K562 (cell line): Measurements from ENCODE around the gene TMPRSS9. TPM values are rescaled to one million over a fixed set of nuclear protein-coding genes. Genes with fewer than 3 reads are reported as not detected.
"Not testable (repeated sequence)": the region's sequence is repeated elsewhere in the genome, so short reads cannot be mapped to it uniquely, and the experiment has no call there.

Experiments used
- ATAC-seq: fragments of 200-7000 bp; cut with Tn5 transposase; 3 replicates; pipeline ENCODE4 v1.9.1; 2020; ENCODE audit warnings: moderate library complexity
- BruUV-seq: library from RNA; stranded (reverse); fragments of 400-500 nt; replicated peaks from 2 replicates; lab custom pipeline; 2021; lab: Mats Ljungman, UMichigan
- CTCF ChIA-PET: fragments of 300-600 bp; formaldehyde crosslinking; extraction: SDS; loops from one replicate; lab custom pipeline; 2021; ENCODE audit warnings: low intra/inter-chr PET ratio; lab: Yijun Ruan, JAX
- POLR2A ChIA-PET: fragments of 300-600, 350-650 bp; sonication (Branson Sonifier 250); formaldehyde crosslinking; extraction: SDS; loops from one replicate; lab custom pipeline; 2021; ENCODE audit warnings: antibody characterized with exemption, inconsistent platforms; lab: Yijun Ruan, JAX
- DNase-seq, 4 experiments: peaks; one replicate each; pipeline versions ENCODE4 v3.0.0 to v3.0.0-alpha.2; 2011 to 2018; ENCODE audit warnings: low spot score in 3 of 4, mixed read lengths in 3 of 4; ENCODE audit errors: extremely low read depth in 1 of 4
- FAIRE-seq: peaks from 2 replicates; lab custom pipeline; 2011; peaks lifted over from hg19 to GRCh38; lab: Jason Lieb, UNC
- H2AFZ ChIP-seq: 2 replicates; pipeline ENCODE4 v1.6.0; 2011; ENCODE audit warnings: low read depth, low read length, control low read depth, inconsistent platforms
- H3K27ac ChIP-seq: fragments of 200-600 bp; 3 replicates; pipeline ENCODE4 v1.8.0; 2011; ENCODE audit warnings: low read depth, mild to moderate bottlenecking, control low read depth, inconsistent platforms, low read length, moderate library complexity, mixed read lengths; ENCODE audit errors: extremely low read depth
- H3K27me3 ChIP-seq, 2 experiments: fragments of 300-600 bp in 1 of 2; 2 replicates in 1 of 2; 3 replicates in 1 of 2; pipeline versions ENCODE4 v1.6.0 to v1.8.0; 2011; ENCODE audit warnings: inconsistent platforms in 2 of 2, low read length in 2 of 2, mild to moderate bottlenecking in 1 of 2, mixed read lengths in 1 of 2, moderate library complexity in 1 of 2; ENCODE audit not compliant: control insufficient read depth in 2 of 2, insufficient read depth in 2 of 2
- H3K36me3 ChIP-seq: fragments of 300-600 bp; 3 replicates; pipeline ENCODE4 v1.8.0; 2011; ENCODE audit warnings: mild to moderate bottlenecking, low read length, inconsistent platforms; ENCODE audit not compliant: control insufficient read depth, insufficient read depth
- H3K4me1 ChIP-seq, 2 experiments: fragments of 200-600 bp in 1 of 2; replicated peaks in 1 of 2; 2 replicates in 1 of 2; 3 replicates in 1 of 2; pipeline versions ENCODE4 v1.5.1 to v1.8.0; 2011; ENCODE audit warnings: inconsistent platforms in 2 of 2, low read length in 2 of 2, mild to moderate bottlenecking in 1 of 2, mixed read lengths in 1 of 2, moderate library complexity in 1 of 2; ENCODE audit not compliant: control insufficient read depth in 2 of 2, insufficient read depth in 2 of 2
- H3K4me2 ChIP-seq: 2 replicates; pipeline ENCODE4 v1.6.1; 2011; ENCODE audit warnings: low read length, control low read depth, inconsistent platforms, mixed read lengths; ENCODE audit not compliant: insufficient read depth
- H3K4me3 ChIP-seq: fragments of 200-600 bp; sonication (generic), shearing (Covaris generic); 2 replicates; pipeline ENCODE4 v1.5.1; 2016; ENCODE audit warnings: control low read depth, inconsistent platforms
- H3K79me2 ChIP-seq: fragments of 200-600 bp; 3 replicates; pipeline ENCODE4 v1.8.0; 2011; ENCODE audit warnings: low read length, inconsistent platforms; ENCODE audit not compliant: control insufficient read depth, insufficient read depth
- H3K9ac ChIP-seq, 2 experiments: 2 replicates each; pipeline versions ENCODE4 v1.6.0 to v1.6.1; 2011; ENCODE audit warnings: low read depth in 2 of 2, low read length in 2 of 2, control low read depth in 1 of 2, inconsistent platforms in 1 of 2, mild to moderate bottlenecking in 1 of 2, mixed read lengths in 1 of 2; ENCODE audit not compliant: insufficient read depth in 1 of 2
- H3K9me1 ChIP-seq: one replicate; pipeline ENCODE4 v1.6.0; 2011; ENCODE audit warnings: inconsistent platforms, mild to moderate bottlenecking, low read length, moderate library complexity; ENCODE audit not compliant: control insufficient read depth, insufficient read depth
- H3K9me3 ChIP-seq: replicated peaks from 2 replicates; pipeline ENCODE4 v1.5.1; 2011; ENCODE audit warnings: low read depth, low read length, inconsistent platforms; ENCODE audit not compliant: control insufficient read depth, insufficient read depth
- H4K20me1 ChIP-seq: replicated peaks from 2 replicates; pipeline ENCODE4 v1.6.1; 2011; ENCODE audit warnings: low read length, inconsistent platforms, mixed read lengths; ENCODE audit not compliant: control insufficient read depth, insufficient read depth
- ZNF311 ChIP-seq: fragments of 250-450 bp; sonication (Bioruptor Pico); IDR thresholded peaks from 2 replicates; pipeline ENCODE4 v1.4.0; 2020; ENCODE audit warnings: mild to moderate bottlenecking, moderate library complexity
- WGBS: fragments of 100-300 bp; shearing (Covaris generic); methylation state at CpG from one replicate; pipeline ENCODE4 v1.1.6; 2016; ENCODE audit warnings: low coverage, mixed read lengths; ENCODE audit not compliant: insufficient coverage; ENCODE audit errors: missing lambda C conversion rate; 5-methylcytosine and 5-hydroxymethylcytosine counted together
- in situ Hi-C: fragments of 300-500 bp; cut with MboI; formaldehyde crosslinking; loops from 4 replicates; pipeline ENCODE4 v1.15.0; 2018; ENCODE audit warnings: inconsistent platforms, mixed read lengths
- intact Hi-C: fragments of 100-400 bp; cut with micrococcal nuclease; formaldehyde crosslinking; loops from 2 replicates; pipeline ENCODE4 v1.14.2; 2022
- polyA plus RNA-seq, 8 experiments: library from polyadenylated mRNA; depleted of rRNA in 4 of 8; stranded (reverse) in 5 of 8; unstranded in 3 of 8; fragments of >200 nt; fragmentation: Nextera tagmentation in 2 of 8; fragmentation: Illumina TruSeq in 1 of 8; extraction: Ambion mirVana in 2 of 8; extraction: Trizol in 1 of 8; gene quantifications; 2 replicates each; pipeline versions ENCODE4 v1.2.1 to v1.2.3, GENCODE V29; 2011 to 2014; ENCODE audit warnings: inconsistent platforms in 1 of 8, missing spikeins in 1 of 8
- total RNA-seq, 7 experiments: library from RNA; depleted of rRNA in 6 of 7; stranded (reverse); fragments of >200 nt in 6 of 7; fragmentation: Illumina TruSeq in 2 of 7; extraction: Trizol in 2 of 7; gene quantifications; 2 replicates each; pipeline versions ENCODE4 v1.2.1 to v1.2.3, GENCODE V29; 2011 to 2021; ENCODE audit warnings: low replicate concordance in 1 of 7
- TF ChIP-seq, protein P1 (sequence below), 3 experiments: fragments of 200-800 bp in 1 of 3; fragments of 250-450 bp in 1 of 3; fragments of 450-650 bp in 1 of 3; sonication (Bioruptor Pico) in 1 of 3; sonication (Bioruptor generic) in 1 of 3; formaldehyde crosslinking in 1 of 3; IDR thresholded peaks; 2 replicates each; pipeline versions ENCODE4 v1.6.1 to v1.8.0; 2016 to 2022; ENCODE audit warnings: mild to moderate bottlenecking in 2 of 3, missing genetic modification characterization in 2 of 3, missing compliant biosample characterization in 1 of 3, moderate library complexity in 1 of 3

TMPRSS9 gene
- total and polyA plus RNA-seq, 9 of the 15 experiments (the other 6 are each of a cell fraction or from before 2014, with no cell fraction given) = 0.01 to 0.03 TPM; not detected in 7

- Histone ChIP-seq H3K9me3 (no peaks in the 10 kb centered on the region; the same call in none of the 2 replicates), H3K27ac (no peak overlapping the region), H3K9ac (no peak overlapping the region), H2AFZ (peak overlapping the region; percentile 47), H4K20me1 (no peaks in the 10 kb centered on the region), H3K4me2 (no peak overlapping the region), H3K4me1 (peaks cover 0 to 20% of the 10 kb centered on the region in 2 experiments; a peak in 2 of 5 replicates), H3K79me2 (no peaks in the 10 kb centered on the region), H3K36me3 (no peaks in the 10 kb centered on the region), H3K9me1 (no peaks in the 10 kb centered on the region), H3K4me3 (no peak overlapping the region), H3K27me3 (no peaks in the 10 kb centered on the region)
- FAIRE-seq = no peak
- no TSS peak for BruUV-seq
- ChIA-PET POLR2A (interaction anchor here (0.8 kb wide), 1 partner anchor 14 kb away, joined by 3 read pairs; no protein-coding TSS in a partner anchor), CTCF (interaction anchor here (0.7 to 0.9 kb wide), 2 partner anchors 29 to 120 kb away, joined by 5 to 6 read pairs; no protein-coding TSS in a partner anchor)
- no peak for TF ChIP-seq ZNF311 (CRISPR knock-in tag)
- TF ChIP-seq, protein P1, sequence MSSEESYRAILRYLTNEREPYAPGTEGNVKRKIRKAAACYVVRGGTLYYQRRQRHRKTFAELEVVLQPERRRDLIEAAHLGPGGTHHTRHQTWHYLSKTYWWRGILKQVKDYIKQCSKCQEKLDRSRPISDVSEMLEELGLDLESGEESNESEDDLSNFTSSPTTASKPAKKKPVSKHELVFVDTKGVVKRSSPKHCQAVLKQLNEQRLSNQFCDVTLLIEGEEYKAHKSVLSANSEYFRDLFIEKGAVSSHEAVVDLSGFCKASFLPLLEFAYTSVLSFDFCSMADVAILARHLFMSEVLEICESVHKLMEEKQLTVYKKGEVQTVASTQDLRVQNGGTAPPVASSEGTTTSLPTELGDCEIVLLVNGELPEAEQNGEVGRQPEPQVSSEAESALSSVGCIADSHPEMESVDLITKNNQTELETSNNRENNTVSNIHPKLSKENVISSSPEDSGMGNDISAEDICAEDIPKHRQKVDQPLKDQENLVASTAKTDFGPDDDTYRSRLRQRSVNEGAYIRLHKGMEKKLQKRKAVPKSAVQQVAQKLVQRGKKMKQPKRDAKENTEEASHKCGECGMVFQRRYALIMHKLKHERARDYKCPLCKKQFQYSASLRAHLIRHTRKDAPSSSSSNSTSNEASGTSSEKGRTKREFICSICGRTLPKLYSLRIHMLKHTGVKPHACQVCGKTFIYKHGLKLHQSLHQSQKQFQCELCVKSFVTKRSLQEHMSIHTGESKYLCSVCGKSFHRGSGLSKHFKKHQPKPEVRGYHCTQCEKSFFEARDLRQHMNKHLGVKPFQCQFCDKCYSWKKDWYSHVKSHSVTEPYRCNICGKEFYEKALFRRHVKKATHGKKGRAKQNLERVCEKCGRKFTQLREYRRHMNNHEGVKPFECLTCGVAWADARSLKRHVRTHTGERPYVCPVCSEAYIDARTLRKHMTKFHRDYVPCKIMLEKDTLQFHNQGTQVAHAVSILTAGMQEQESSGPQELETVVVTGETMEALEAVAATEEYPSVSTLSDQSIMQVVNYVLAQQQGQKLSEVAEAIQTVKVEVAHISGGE (CRISPR knock-in tag; IDR thresholded peaks at IDR 0.05) = 0 out of 6 replicates have a peak, but pooled peaks of 1 of the 3 experiments have one; percentile 18
- no peak for ATAC-seq
- in situ Hi-C loops (loop anchor here (5.0 kb wide), 1 partner anchor 157 kb away; the partner anchor contains the start of genes PLEKHJ1 and SF3A2), intact Hi-C loops (loop anchor here (5.0 to 10.0 kb wide), 2 partner anchors 220 to 242 kb away; partner anchors contain the start of gene AP3D1)
- 56% methylated on average over 25 of the region's 27 CpGs for WGBS
- DNase-seq = no peak
Measured at GRCh38 chr19:2394442-2395292, 34.6 kb downstream of the TMPRSS9 start.

- H3K27ac ChIP-seq, H3K9me3 ChIP-seq, H3K27me3 ChIP-seq, DNase-seq, CTCF ChIA-PET, H3K9ac ChIP-seq, H3K9me1 ChIP-seq, H4K20me1 ChIP-seq, H2AFZ ChIP-seq, H3K4me3 ChIP-seq, ATAC-seq, BruUV-seq, H3K36me3 ChIP-seq, POLR2A ChIA-PET, FAIRE-seq, H3K4me2 ChIP-seq, H3K79me2 ChIP-seq: not testable (repeated sequence)
- intact Hi-C loops (loop anchor here (10.0 kb wide), 1 partner anchor 219 kb away; no protein-coding TSS in a partner anchor), in situ Hi-C loops (loop anchor here (5.0 kb wide), 1 partner anchor 158 kb away; the partner anchor contains the start of genes PLEKHJ1 and SF3A2)
- 68% methylated on average over 16 of the region's 18 CpGs for WGBS
- peaks cover 0 to 17% of the 10 kb centered on the region in 2 experiments; a peak in 2 of 5 replicates for H3K4me1 ChIP-seq
Measured at GRCh38 chr19:2395293-2395829, 35.3 kb downstream of the TMPRSS9 start.
